RKO (cell line): ENCODE data around the gene VTI1A.

Source experiments
- DNase-seq: peaks from one replicate; pipeline ENCODE4 v3.0.0-alpha.2; 2016; ENCODE audit warnings: low spot score

The VTI1A gene

DNA sequence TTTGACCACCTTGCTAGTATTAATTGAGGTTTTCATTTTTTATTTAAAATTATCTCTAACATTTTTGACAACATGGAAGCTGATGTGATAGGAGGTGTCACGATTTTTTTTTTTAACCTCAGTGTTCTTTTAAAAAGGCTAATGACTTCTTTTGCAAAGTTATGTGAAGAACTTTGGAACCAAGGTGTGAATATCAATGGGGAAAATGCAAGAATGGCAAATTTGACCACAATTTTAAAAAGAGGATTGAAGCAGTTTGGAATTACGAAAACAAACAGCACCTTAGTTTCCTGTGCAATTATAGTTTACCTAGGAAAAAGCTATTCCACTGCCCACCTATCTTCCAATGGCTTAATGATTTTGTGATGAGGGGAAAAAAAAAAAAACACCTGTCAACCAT lies 232.4 kb downstream of the VTI1A start:
- no peak for DNase-seq

DNA sequence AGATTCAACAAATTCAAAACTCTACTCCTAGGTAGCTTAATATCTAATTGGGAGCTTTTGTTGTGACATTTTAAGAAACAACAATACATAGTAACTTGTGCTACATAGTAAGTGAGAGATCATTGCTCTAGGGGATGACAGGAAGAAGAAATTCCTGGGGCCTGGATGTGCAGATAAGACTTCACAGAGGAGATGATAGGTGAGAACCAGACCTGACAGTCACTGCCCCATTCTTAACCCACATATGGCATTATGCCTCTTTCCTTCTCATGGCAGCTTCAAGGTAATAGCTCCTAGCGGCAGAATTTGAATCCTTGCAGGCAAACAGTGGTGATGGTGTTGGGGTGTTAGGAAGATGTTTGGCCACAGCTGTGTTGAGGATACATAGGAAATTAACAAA lies 233.6 kb downstream of the VTI1A start:
- DNase-seq, result no peak

DNA sequence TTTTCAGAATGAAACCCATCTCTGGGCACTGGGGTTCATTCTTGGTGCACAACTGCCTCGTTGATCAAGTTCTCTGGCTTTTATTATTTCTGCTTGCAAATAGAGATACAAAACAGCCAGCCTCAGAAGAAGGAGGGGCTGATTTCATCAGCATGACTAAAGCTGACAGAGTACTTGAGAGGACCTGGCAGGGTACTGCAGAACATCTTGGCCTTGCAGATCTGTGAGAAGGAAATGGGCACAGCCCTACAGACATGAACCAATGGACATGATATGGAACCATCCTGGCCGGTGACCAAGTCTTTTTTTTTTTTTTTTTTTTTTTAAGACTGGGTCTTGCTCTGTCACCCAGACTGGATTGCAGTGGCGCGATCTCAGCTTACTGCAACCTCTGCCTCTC lies 240.6 kb downstream of the VTI1A start:
- peak; percentile 15 for DNase-seq

DNA sequence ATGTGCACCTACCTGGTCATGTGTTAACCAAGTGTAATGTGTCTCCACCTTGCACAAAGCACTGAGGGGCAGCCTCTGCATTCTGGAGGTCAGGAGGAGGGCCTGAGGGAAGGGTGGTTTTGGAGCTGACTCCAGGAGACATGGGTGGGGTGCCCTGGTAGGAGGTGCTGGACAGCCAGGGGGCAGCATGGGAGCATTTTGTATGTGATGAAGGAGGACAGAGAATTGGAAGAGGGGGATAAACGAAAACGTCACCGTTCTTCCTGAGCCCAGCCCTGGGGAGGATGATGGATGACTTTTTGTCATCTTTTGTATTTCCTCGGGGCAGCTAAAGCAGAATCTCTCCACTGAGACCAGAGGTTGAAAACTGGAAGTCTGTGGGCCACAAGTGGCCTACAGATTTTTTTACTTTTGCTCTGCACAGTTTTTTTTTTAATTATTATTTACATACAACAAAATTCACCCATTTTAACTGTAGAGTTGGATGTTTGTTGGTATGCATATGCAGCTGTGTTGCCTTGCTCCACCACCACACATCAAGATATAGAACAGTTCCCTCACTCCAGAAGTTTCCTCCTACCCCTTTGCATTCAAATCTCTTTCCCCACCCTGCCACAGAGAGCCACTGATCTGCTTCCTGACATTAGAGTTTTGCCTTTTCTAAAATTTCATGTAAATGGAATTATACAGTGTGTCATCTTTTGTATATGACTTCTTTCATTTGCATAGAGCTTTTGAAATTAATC lies 242.5 kb downstream of the VTI1A start:
- DNase-seq, result no peak

DNA sequence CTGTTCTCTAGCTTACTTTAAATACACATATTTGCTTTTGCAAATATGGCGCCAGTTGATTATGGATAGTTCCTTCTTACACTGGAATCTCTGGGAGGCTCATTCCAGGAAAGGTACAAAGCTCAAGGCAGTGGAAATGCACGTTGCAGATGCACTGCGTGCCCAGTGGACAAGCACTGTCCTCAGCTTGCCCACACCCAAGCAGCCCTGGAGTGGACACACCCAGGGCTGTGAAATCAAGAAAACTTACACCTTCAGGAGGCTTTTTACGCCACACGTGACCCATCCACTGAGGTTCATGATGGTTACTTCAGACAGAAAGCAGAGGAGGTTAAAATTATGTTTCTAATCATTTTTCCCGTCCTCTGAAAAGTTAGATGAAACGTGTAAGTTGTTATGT lies 248.5 kb downstream of the VTI1A start:
- no peak for DNase-seq

DNA sequence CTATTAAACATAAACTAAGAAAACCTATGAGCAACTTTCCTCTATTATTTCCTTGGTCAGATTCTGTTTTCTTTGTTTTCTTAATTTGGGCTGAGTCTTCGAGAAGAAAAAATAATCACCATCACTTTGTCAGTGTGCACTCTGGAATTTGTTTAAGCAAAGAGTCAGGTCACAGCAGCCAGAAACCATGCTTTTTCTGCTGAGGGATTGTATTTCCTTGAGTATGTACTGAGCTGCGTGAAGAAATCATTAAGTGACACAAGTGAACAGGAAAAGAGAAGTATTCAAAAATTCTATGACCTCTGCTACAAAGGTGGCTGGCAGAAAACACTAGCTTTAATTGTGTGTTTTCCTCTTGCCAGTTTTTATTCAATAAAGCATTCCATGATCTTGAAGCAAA lies 249.6 kb downstream of the VTI1A start:
- no peak for DNase-seq

DNA sequence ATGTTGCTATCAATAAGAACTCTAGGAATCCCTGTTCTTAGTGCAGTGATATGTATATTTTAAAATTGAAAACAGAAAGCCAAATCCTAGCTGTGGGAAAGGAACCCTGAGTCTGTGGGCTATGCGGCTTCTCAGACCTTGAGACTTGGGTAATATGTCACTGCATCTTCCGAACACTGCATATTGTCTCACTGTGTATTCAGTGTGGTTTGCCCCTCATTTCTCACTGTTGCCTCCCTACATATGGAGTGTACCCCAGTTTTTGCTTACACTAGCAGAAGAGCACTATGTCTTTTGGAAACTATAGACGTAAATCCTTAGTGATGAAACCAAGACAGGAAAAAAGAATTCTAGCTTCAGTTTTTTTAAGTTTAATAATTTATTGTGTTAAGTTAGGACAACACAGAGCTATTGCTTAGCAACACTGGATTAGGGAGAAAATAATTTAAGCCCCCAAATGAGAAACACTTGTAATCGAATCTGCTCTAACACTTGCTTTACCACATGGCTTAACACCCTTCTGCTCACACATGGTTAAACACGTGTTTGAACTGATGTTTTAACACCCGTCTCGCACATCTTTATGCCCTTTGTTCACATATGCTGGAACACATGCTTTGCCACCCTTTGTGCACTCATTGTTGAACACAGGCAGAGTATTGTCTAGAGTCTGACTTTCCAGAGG lies 251.3 kb downstream of the VTI1A start:
- no peak for DNase-seq

DNA sequence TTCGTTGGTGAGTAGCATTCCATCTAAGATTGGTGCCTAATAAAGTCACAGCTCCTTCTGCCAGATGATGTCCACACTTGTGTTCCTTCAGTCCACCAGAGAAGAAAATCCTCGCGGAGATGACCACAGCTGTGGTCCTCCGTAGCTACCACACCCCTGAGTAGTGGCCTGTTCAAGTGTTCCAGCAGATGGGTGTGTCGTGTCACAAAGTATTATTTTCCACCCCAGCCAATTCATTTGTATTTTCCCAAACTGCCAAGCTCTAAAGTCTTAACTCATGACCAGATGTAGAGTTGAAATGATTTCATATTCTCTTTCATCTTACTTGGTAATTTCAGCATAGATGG lies 251.8 kb downstream of the VTI1A start:
- DNase-seq, result no peak

DNA sequence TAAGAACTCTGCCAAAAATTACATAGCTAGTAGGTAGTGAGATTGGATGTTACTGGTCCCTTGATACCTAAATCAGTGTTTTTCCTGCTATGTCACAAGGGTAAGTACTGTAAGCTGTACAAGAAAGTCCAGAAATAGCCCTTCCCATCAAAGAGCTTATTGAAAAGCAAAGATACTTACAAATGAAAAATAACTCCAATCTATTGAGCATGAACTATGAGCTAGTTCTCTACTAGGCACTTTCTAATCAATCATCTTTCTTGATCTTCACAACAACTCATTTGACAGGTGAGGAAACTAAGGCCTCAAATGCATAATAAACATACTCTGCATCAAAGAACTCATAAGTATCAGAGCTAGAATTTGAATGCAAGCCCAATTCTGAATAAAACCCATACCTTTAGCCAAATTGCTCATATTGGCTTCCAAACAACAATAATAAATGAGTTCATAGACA lies 253.2 kb downstream of the VTI1A start:
- no peak for DNase-seq

DNA sequence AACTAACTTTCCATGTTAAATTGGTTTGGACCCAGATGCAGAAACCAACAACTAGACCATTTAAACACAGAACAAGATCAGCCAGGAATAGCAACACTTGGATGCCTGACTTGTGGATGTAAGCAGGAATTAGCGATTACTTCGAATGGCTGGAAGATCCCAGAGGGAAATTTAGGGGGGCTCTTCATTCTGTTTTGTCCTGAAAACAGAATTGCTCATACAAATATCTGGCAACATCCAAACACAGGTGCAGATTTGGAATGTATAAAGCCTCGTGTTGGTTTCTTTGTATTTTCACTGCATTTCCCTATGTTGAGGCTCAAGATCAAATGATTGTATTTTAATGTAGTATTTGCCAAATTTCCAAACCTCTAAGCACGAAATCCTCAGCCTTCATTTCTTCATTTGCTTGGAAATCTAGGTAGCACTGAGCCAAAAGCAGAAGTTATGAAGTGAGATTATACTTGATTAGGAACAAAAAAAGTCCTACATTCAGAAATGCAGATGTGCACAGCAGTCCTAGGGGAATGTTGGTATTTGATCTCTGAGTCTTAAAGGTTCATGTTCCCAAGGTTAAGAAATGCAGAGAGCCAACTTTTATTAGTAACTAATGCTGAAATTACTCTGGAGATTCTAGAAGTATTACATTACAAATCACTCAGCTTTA lies 254.3 kb downstream of the VTI1A start:
- DNase-seq, result no peak

DNA sequence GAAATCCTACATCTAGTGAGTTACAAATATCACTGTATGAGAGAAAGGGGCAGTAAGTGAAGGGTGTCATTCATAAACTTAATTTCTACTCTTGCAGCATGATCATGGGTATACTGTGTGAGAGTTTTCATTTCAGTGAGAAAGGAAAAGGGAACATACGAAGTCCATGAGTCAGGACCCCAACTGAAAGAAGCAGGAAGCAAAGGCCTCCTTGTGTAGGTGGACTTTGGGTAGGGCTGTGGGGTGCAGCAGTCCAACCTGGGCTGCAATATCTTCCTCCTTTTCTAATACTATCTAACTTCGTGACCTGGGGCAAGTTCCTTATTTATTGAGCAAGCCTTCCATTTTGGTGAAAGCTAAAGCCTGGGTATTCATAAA lies 254.9 kb downstream of the VTI1A start:
- DNase-seq, result no peak

DNA sequence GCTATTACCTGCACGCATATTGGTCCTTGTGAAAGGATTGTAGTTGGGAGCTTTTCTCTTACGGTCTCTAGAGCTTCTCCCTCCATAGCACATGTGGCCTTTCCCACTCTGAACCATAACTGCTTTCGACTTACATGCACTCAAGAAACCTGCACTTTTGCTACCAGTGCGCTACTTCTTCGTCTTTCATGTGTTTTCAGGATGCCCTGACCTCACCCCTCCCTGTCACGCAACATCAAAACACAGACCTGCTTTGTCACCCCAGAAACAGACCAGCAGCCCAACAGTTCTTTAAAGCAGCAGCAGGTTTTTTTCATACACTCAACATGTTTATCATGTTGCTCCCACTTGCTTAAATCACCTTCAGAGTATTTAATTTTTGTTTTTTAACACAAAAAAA lies 259.6 kb downstream of the VTI1A start:
- DNase-seq, result no peak

DNA sequence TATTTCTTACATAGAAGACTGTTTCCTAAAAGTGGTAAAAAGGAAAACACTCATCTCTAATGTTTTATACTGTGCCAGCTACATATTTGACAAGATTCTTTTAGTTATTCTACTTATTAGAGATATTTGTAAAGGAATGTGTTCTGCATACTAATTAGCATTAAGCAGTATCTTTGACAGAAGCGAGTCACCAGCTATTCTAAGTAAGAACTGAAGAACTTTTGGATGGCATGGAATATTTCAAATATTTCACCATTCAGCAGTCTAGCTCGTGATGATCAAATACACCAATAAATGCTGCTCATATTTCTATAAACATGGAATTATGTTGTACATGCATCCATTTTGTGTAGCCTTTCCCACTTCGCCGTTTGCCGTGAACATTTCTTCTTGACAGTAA lies 261.4 kb downstream of the VTI1A start:
- DNase-seq, result no peak

DNA sequence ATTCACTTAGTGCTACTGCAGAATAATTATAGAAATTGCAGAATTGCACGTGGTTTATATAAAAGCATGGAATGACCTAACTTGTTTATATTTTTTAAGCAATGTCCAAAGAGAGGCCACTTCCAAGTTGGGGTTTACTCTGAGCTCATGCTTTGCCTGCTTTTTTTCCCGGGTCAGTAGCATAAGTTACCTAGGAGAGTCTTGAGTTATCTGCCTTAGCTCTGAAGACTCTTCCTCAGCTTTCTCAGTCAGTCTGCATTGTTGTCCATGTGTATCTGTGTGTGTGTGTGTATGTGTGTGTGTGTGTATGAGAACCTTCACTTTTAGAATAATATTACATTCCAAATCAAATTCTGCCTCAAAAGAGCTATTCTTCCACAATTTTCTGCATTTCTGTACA lies 263.5 kb downstream of the VTI1A start:
- DNase-seq, result no peak

DNA sequence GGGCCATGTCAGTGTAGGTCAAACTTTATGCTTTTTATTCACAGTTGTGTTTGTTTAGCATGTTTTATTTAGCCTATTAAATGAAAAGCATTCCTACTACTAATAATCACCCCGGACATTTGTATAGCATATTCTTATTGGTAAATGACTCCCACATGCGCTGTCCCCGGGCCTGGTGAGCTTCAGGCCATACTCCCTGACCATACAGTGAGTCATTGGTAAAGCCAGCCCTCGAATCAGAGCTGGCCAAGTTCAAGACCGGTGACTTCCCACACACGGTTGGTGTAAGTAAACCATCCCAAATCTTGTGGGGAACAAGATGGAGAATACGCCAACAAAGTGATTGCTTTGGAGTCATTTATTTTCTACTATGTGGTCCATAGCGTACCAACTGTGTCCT lies 264.4 kb downstream of the VTI1A start:
- DNase-seq, result no peak

DNA sequence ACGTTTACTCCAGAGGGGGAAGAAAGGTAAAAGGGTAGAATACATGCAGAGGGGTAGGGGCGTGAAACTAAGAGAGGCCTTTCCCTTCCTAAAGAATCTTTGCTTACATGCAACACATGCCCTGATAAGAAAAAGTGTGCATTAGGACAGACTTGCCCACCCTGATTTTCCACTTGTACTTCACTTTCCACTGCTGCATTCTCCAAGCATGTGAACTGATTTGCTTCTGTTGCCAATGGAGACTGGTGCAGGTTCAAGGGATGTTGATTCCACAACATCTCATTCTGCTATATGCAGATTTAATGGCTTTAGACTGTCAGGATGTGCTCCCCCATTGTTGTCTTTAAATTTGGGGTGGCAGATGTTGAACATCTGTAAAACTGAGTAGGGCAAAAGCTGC lies 265.5 kb downstream of the VTI1A start:
- no peak for DNase-seq

DNA sequence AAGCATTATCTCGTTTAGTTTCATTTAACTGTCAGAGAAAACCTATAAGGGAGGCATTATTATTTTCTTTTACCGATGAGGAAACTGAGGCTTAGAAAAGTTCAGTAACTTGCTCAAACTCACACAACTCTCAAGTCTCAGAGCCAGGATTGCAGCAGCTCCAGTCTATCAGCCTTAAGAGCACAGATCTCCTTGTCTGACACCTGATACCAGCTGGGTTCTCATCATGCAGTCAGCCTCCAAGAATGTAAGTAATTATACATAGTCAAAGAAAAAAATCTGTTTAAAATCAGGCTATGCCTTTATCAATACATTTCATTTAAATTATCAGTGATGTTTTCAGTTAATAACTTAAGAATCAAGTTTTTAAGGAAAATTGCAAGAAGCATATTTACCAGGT lies 266.4 kb downstream of the VTI1A start:
- DNase-seq, result no peak

DNA sequence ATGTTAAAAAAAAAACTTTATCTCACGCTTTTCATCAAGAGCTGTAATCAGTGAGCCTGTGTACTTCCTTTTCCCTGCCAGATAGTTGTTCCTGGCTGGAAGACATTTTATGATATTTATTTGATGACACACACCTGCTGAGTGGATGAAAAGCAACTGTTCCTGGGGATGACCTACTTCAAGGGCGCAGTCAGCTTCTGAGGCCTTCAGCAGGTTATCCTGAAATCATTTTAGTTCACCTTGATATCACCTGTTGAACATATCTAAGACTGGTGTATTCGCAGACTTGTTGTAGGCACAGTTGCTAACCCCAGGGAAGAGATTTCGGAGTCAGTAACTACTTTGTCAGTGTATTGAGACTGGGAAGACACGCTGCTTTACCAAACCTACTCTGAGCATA lies 268.6 kb downstream of the VTI1A start:
- DNase-seq, result no peak

DNA sequence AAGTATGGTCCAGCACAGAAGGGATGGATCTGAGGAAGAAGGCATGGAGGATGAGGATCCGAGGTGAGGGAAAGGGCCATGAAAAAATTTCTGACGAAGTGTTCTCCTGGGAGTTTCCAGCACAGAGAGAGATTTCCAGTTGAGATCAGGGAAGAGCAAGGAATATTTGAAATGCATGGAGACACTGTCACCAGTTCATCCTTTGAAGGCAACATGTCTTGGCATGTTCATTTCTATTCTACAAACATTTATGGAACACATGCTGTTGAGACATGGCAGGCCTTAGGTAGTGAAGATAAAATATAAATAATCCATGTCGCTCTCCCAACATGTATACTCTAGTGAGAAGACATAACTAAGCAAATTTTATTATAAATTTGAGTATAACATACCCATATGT lies 269.1 kb downstream of the VTI1A start:
- DNase-seq, result no peak

DNA sequence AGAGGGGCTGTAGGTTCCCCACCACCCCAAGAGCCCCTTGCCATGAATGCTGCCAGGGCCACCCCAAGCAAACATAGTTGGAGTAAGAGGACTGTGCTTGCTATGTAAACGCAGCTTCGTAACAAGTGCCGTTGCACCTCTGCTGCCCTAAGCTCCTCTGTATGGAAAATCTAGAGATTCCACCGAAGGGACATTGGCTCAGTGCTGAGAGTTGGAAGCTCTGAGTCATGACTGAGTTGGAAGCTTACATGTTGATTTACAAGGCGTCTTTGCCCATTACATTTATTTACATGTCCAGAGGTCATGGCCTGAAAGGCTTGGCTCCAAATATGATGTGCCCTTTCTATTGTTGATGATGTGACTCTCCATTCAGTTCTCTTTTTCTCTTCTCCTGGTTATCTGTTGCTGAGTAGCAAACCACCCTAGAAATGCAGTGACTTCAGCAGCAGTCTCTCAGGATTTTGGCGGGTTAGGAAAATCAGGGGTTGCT lies 270.0 kb downstream of the VTI1A start:
- DNase-seq, result peak; percentile 10

DNA sequence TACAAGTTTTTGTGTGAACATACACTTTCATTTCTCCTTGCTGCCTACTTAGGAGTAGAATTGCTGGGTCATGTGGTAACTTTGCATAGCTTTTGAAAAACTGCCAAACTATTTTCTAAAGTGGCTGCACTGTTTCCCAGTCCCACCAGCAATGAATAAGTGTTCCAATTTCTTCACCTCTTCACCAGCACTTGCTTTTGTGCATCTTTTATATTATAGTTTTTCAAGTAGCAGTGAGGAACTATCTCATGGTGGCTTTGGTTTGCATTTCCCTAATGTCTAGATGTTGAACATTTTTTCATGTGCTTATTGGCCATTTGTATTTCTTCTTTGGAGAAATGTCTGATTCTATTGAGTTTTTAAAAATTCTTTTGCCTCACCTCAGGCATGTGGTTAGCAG lies 273.2 kb downstream of the VTI1A start:
- no peak for DNase-seq

DNA sequence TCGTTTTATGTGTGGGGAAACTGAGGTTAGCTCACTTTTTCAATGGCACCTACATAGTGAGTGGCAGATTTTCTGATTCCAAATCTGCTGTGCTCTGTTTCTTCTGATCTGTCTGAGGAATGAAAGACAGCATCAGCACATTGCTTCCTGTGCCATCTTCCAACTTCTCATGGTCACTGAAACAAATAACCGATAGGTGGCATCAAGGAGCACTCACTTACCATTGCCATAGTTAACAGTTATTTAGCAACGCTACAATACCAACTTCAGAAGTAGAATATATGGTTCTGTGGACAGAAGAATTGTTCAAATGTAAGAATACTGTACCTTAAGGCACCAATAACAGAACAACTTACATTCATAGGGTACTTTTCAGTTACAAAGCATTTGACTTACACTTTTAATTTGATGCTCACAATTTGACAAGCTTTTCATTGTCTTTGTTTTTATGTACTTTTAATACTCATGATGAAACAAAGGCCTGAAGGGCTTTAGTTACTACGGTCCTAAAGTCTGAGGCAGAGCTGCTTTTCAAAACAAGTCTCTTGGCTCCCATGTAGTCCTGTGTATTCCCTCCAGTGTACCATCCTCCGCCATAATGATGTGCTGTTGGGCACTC lies 274.2 kb downstream of the VTI1A start:
- DNase-seq, result peak; percentile 36

DNA sequence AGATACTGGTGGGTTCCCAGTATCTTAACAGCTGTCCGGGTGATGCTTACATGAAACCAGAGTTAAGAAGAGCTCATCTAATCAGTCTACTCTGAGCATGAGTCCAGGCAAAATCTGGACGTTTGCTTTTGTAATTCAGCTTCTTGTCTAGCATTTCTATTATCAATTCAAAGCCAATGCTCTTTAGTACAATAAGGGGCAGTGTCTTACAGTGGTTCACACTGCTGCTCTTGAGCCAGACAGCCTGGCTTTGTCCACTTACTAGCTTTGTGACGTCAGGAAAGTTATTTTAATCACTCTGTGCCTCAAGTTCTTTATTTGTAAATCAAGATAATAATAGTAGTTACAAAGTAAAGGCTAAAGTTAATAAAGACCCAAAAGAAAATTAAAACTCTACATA lies 275.7 kb downstream of the VTI1A start:
- no peak for DNase-seq
